ENCODE data around the gene PTGES. TPM values are rescaled to one million over a fixed set of nuclear protein-coding genes. Genes with fewer than 3 reads are reported as not detected.

The PTGES gene
- polyA plus RNA-seq, 3 donors = 0.29 to 1.8 (median 0.84) TPM

GRCh38 chr9:129731477-129732085 is 21.3 kb downstream of the PTGES start:
- no peak overlapping the region for H3K4me3 ChIP-seq (replicated peaks in 1 of 3; ENCODE audit: low read depth in 2 of 3, low read length in 3 of 3)
- TF ChIP-seq CTCF (IDR thresholded peaks at IDR 0.05) = no peak
- H3K4me2 ChIP-seq (replicated peaks; ENCODE audit: extremely low read depth, low read length, poor library complexity, severe bottlenecking) = no peak overlapping the region
- no peak overlapping the region for H3K27ac ChIP-seq (ENCODE audit: low read depth in 1 of 2, low read length in 2 of 2)
- H3K36me3 ChIP-seq (replicated peaks in 1 of 2; ENCODE audit: control insufficient read depth in 1 of 2, insufficient read depth in 2 of 2, low read length in 2 of 2) = no peaks in the 10 kb centered on the region
- no peaks in the 10 kb centered on the region for H3K79me2 ChIP-seq (ENCODE audit: insufficient read depth, low read length)
- H2AFZ ChIP-seq (ENCODE audit: insufficient read depth, low read depth, low read length, poor library complexity, severe bottlenecking) = no peak overlapping the region
- H3K9me3 ChIP-seq (replicated peaks in 1 of 2; ENCODE audit: control insufficient read depth in 1 of 2, insufficient read depth in 1 of 2, low read length in 2 of 2) = no peaks in the 10 kb centered on the region
- Mint-ChIP-seq H3K9me3 (no peaks in the 10 kb centered on the region), H3K36me3 (no peaks in the 10 kb centered on the region), H3K4me3 (peak overlapping the region in 1 of 2 donors; percentile 18), H3K27ac (peak overlapping the region in 2 of 7 donors; percentile 35 to 45), H3K4me1 (peaks cover 2% of the 10 kb centered on the region), H3K27me3 (ENCODE audit: low read depth in 3 of 3) (peaks cover 15 to 40% (median 16%) of the 10 kb centered on the region in 3 donors)
- peaks cover 3% of the 10 kb centered on the region in 2 donors for H3K4me1 ChIP-seq (ENCODE audit: control insufficient read depth in 1 of 2, insufficient read depth in 2 of 2, low read length in 2 of 2)
- no peak for DNase-seq
- intact Hi-C loops (cut with micrococcal nuclease) = loop anchor here in 1 of 2 donors (5.0 kb wide), 1 partner anchor 89 kb away; the partner anchor contains the start of gene ASB6
- peaks cover 0 to 2% of the 10 kb centered on the region in 2 donors for H3K27me3 ChIP-seq (ENCODE audit: control insufficient read depth in 2 of 2, insufficient read depth in 2 of 2, low read length in 2 of 2)
- WGBS (ENCODE audit: insufficient coverage) = 29% methylated on average over 1 of the region's 6 CpGs
- no peak overlapping the region for H3K9ac ChIP-seq (ENCODE audit: insufficient read depth, low read length, poor library complexity, severe bottlenecking)
- no peaks in the 10 kb centered on the region for H4K20me1 ChIP-seq (ENCODE audit: insufficient read depth, low read length)

GRCh38 chr9:129728744-129729143 is 24.1 kb downstream of the PTGES start:
- Mint-ChIP-seq H3K27me3 (ENCODE audit: low read depth in 3 of 3) (peaks cover 12 to 25% (median 15%) of the 10 kb centered on the region in 3 donors), H3K9me3 (no peaks in the 10 kb centered on the region), H3K36me3 (no peaks in the 10 kb centered on the region), H3K27ac (no peak overlapping the region), H3K4me1 (peaks cover 3% of the 10 kb centered on the region), H3K4me3 (no peak overlapping the region)
- Histone ChIP-seq H2AFZ (ENCODE audit: insufficient read depth, low read depth, low read length, poor library complexity, severe bottlenecking) (no peak overlapping the region), H3K4me2 (replicated peaks; ENCODE audit: extremely low read depth, low read length, poor library complexity, severe bottlenecking) (no peak overlapping the region), H3K4me3 (replicated peaks in 1 of 3; ENCODE audit: low read depth in 2 of 3, low read length in 3 of 3) (no peak overlapping the region), H3K27me3 (ENCODE audit: control insufficient read depth in 2 of 2, insufficient read depth in 2 of 2, low read length in 2 of 2) (no peaks in the 10 kb centered on the region), H3K9me3 (replicated peaks in 1 of 2; ENCODE audit: control insufficient read depth in 1 of 2, insufficient read depth in 1 of 2, low read length in 2 of 2) (no peaks in the 10 kb centered on the region), H3K9ac (ENCODE audit: insufficient read depth, low read length, poor library complexity, severe bottlenecking) (no peak overlapping the region), H4K20me1 (ENCODE audit: insufficient read depth, low read length) (no peaks in the 10 kb centered on the region), H3K36me3 (replicated peaks in 1 of 2; ENCODE audit: control insufficient read depth in 1 of 2, insufficient read depth in 2 of 2, low read length in 2 of 2) (no peaks in the 10 kb centered on the region), H3K27ac (ENCODE audit: low read depth in 1 of 2, low read length in 2 of 2) (no peak overlapping the region), H3K4me1 (ENCODE audit: control insufficient read depth in 1 of 2, insufficient read depth in 2 of 2, low read length in 2 of 2) (peaks cover 3 to 4% of the 10 kb centered on the region in 2 donors), H3K79me2 (ENCODE audit: insufficient read depth, low read length) (no peaks in the 10 kb centered on the region)
- DNase-seq = no peak
- intact Hi-C loops (cut with micrococcal nuclease) = loop anchor here in 1 of 2 donors (5.0 to 10.0 kb wide), 2 partner anchors 76 to 594 kb away; no protein-coding TSS in a partner anchor
- WGBS (ENCODE audit: insufficient coverage) = 99% methylated on average over 5 of the region's 7 CpGs
- no peak for TF ChIP-seq CTCF (IDR thresholded peaks at IDR 0.05)
